Measurements from ENCODE around the gene PAX5. TPM values are rescaled to one million over a fixed set of nuclear protein-coding genes. Genes with fewer than 3 reads are reported as not detected.

The PAX5 gene
- total RNA-seq, 1 experiment from 2014 or later = 0.39 TPM

DNA sequence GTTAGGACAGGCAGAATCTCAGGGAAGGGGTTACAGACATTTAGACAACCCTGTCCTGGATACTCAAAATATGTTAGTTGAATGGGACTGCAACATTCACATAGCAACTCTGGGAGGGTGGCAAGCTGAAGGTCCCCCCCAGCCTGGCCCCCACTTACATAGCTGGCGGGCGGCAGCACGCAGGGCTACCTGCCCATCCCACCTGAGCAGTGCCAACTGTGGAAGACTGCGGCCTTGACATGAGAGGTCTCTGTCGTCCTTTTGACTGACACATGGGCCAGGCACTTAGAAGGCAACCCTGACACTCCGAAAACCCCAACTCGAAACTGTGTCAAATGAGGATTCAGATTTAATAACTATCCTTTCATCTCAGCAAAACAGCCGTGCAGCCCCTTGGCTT is 16.5 kb downstream of the PAX5 start:
- Mint-ChIP-seq H3K27ac (no peak overlapping the region), H3K36me3 (ENCODE audit: insufficient read depth in 1 of 3, low read depth in 3 of 3) (no peaks in the 10 kb centered on the region), H3K27me3 (ENCODE audit: low read depth) (peaks cover 63% of the 10 kb centered on the region), H3K4me1 (no peaks in the 10 kb centered on the region), H3K4me3 (no peak overlapping the region), H3K9me3 (no peaks in the 10 kb centered on the region)
- Histone ChIP-seq H3K23me2 (ENCODE audit: insufficient read length, low read depth, low read length, poor library complexity, severe bottlenecking) (no peaks in the 10 kb centered on the region), H3K4me2 (ENCODE audit: insufficient read depth, insufficient read length, low read length) (no peak overlapping the region), H2BK15ac (ENCODE audit: low read depth, low read length) (no peak overlapping the region), H4K8ac (replicated peaks; ENCODE audit: insufficient read length, low read depth, low read length) (no peak overlapping the region), H3K79me2 (ENCODE audit: insufficient read depth, low read length) (no peaks in the 10 kb centered on the region), H2AK5ac (ENCODE audit: insufficient read length, low read length) (no peak overlapping the region), H3K9me3 (ENCODE audit: control insufficient read depth, low read depth, low read length) (no peaks in the 10 kb centered on the region), H3K4ac (ENCODE audit: low read depth, low read length) (no peak overlapping the region), H4K5ac (ENCODE audit: insufficient read length, low read depth, low read length) (no peak overlapping the region), H2AFZ (ENCODE audit: low read length) (no peak overlapping the region), H3K27ac (ENCODE audit: insufficient read length, low read depth, low read length) (no peak overlapping the region), H2BK12ac (ENCODE audit: insufficient read length, low read depth, low read length) (no peak overlapping the region), H3K23ac (ENCODE audit: insufficient read length, low read depth, low read length) (no peak overlapping the region), H3K18ac (ENCODE audit: insufficient read length, low read depth, low read length) (no peak overlapping the region), H4K91ac (ENCODE audit: insufficient read length, low read depth, low read length) (no peak overlapping the region), H3K27me3 (ENCODE audit: insufficient read depth, low read length) (peaks cover 4% of the 10 kb centered on the region; the same call in 1 of the 2 replicates), H3T11ph (ENCODE audit: low read length) (no peak overlapping the region), H2BK120ac (ENCODE audit: low read depth, low read length, poor library complexity, severe bottlenecking) (no peak overlapping the region), H3K79me1 (ENCODE audit: insufficient read depth, low read depth, low read length, poor library complexity, severe bottlenecking) (no peaks in the 10 kb centered on the region), H4K20me1 (ENCODE audit: control insufficient read depth, insufficient read depth, insufficient read length) (no peaks in the 10 kb centered on the region), H3K56ac (ENCODE audit: insufficient read length, low read depth, low read length) (no peak overlapping the region), H3K14ac (ENCODE audit: insufficient read depth, low read length) (no peak overlapping the region), H3K4me1 (ENCODE audit: insufficient read depth, low read length) (no peaks in the 10 kb centered on the region), H2BK5ac (ENCODE audit: insufficient read length, low read length) (no peak overlapping the region), H2BK20ac (ENCODE audit: low read depth, low read length, poor library complexity, severe bottlenecking) (no peak overlapping the region), H3K9ac (ENCODE audit: extremely low read depth, insufficient read length, low read length) (no peak overlapping the region)
- no peak for DNase-seq
- TF ChIP-seq CTCF (conservative IDR thresholded peaks at IDR 0.05) = no peak
- WGBS (ENCODE audit: extremely low coverage, insufficient read length, low lambda C conversion rate) = no CpG with 5 or more reads among the region's 8 CpGs
